GM19099 (cell line): ENCODE results near the gene COCH.
A peak's percentile ranks its signal among the peaks of the same experiment; 100 is the strongest.

Source experiments
- POLR2A ChIP-seq: IDR thresholded peaks from 3 replicates; pipeline ENCODE4 v1.6.1; 2011; ENCODE audit warnings: low read depth; ENCODE audit not compliant: insufficient read length; ENCODE audit errors: extremely low read depth

The COCH gene

GRCh38 chr14:30874120-30874998 is at the start of gene COCH:
Gene COCH (plus strand): TSS chr14:30874559. CDS start chr14:30874939, 380 bp downstream.
- TF ChIP-seq POLR2A = peak; percentile 91

GRCh38 chr14:30826070-30826469 is 48.3 kb upstream of the COCH start:
- no peak for TF ChIP-seq POLR2A

GRCh38 chr14:30829853-30830252 is 44.5 kb upstream of the COCH start:
- no peak for TF ChIP-seq POLR2A

- TF ChIP-seq POLR2A = no peak
These were observed 40.0 kb upstream of the COCH start for GRCh38 chr14:30834353-30834752.

GRCh38 chr14:30838351-30838750 is 36.0 kb upstream of the COCH start:
- no peak for TF ChIP-seq POLR2A

GRCh38 chr14:30840086-30840779 is 34.1 kb upstream of the COCH start:
- TF ChIP-seq POLR2A = no peak

- no peak for TF ChIP-seq POLR2A
These were observed 31.9 kb upstream of the COCH start for GRCh38 chr14:30842431-30842830.

- TF ChIP-seq POLR2A = no peak
These were observed 25.7 kb upstream of the COCH start for GRCh38 chr14:30848449-30849240.

- TF ChIP-seq POLR2A = no peak
These were observed 25.0 kb upstream of the COCH start for GRCh38 chr14:30849354-30849753.

- TF ChIP-seq POLR2A = no peak
These were observed 24.4 kb upstream of the COCH start for GRCh38 chr14:30849983-30850382.

- no peak for TF ChIP-seq POLR2A
These were observed 20.4 kb upstream of the COCH start for GRCh38 chr14:30853946-30854345.

GRCh38 chr14:30854492-30854891 is 19.9 kb upstream of the COCH start:
- TF ChIP-seq POLR2A = no peak

- no peak for TF ChIP-seq POLR2A
These were observed 18.9 kb upstream of the COCH start for GRCh38 chr14:30855345-30856037.

- no peak for TF ChIP-seq POLR2A
These were observed 13.2 kb upstream of the COCH start for GRCh38 chr14:30861200-30861599.

GRCh38 chr14:30864934-30865333 is 9.4 kb upstream of the COCH start:
- no peak for TF ChIP-seq POLR2A
